AG09309 (cell line): ENCODE results near the gene HPX.

Source experiments
- DNase-seq: peaks from one replicate; pipeline ENCODE4 v3.0.0-alpha.2; 2010; ENCODE audit warnings: low read depth
- H3K4me3 ChIP-seq: 2 replicates; pipeline ENCODE4 v1.5.1; 2011; ENCODE audit warnings: mild to moderate bottlenecking, low read depth, low read length, moderate library complexity; ENCODE audit not compliant: control insufficient read depth
- TF ChIP-seq, protein P1 (sequence below): IDR thresholded peaks from 2 replicates; pipeline ENCODE4 v1.5.1; 2011; ENCODE audit warnings: mild to moderate bottlenecking, low read depth, low read length, inconsistent platforms; ENCODE audit not compliant: insufficient read depth, control insufficient read depth; ENCODE audit errors: missing control alignments

The HPX gene

GRCh38 chr11:6419009-6419631 is 21.7 kb downstream of the HPX start, which contains the start of gene APBB1:
Gene APBB1 (minus strand): TSS chr11:6419094. CDS start chr11:6411347, 7,747 bp downstream.
- TF ChIP-seq, protein P1, sequence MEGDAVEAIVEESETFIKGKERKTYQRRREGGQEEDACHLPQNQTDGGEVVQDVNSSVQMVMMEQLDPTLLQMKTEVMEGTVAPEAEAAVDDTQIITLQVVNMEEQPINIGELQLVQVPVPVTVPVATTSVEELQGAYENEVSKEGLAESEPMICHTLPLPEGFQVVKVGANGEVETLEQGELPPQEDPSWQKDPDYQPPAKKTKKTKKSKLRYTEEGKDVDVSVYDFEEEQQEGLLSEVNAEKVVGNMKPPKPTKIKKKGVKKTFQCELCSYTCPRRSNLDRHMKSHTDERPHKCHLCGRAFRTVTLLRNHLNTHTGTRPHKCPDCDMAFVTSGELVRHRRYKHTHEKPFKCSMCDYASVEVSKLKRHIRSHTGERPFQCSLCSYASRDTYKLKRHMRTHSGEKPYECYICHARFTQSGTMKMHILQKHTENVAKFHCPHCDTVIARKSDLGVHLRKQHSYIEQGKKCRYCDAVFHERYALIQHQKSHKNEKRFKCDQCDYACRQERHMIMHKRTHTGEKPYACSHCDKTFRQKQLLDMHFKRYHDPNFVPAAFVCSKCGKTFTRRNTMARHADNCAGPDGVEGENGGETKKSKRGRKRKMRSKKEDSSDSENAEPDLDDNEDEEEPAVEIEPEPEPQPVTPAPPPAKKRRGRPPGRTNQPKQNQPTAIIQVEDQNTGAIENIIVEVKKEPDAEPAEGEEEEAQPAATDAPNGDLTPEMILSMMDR = no peak
- no peak for DNase-seq
- H3K4me3 ChIP-seq = peak within 1 kb of the TSS; percentile 78

DNA sequence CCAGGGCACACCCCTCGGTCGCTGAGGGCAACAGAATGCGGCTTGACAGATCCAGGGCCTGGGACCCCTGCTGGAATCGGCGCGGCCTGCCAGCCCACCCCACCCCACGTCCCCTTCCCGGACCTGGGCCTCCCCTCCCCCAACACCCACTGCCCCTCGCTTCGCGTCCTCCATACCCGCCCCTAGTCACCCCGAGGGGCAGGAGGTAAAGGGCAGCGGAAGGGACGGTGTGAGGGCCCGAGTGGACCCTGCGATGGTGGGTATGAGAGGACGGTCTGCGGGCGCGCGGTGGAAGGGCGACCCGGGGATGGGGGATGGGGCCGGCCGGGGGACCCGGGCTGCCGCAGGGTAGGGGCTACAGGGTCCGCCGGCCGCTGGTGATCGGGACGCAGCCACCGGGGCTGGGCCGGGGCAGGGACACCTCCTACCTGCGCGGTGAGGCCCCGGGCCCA is 22.2 kb downstream of the HPX start:
- DNase-seq = no peak
- TF ChIP-seq, protein P1 = no peak
- peak overlapping the region; percentile 78 for H3K4me3 ChIP-seq

- TF ChIP-seq, protein P1 = no peak
- DNase-seq = no peak
- peak overlapping the region; percentile 78 for H3K4me3 ChIP-seq
These were observed 22.8 kb downstream of the HPX start for GRCh38 chr11:6417907-6418556.

DNA sequence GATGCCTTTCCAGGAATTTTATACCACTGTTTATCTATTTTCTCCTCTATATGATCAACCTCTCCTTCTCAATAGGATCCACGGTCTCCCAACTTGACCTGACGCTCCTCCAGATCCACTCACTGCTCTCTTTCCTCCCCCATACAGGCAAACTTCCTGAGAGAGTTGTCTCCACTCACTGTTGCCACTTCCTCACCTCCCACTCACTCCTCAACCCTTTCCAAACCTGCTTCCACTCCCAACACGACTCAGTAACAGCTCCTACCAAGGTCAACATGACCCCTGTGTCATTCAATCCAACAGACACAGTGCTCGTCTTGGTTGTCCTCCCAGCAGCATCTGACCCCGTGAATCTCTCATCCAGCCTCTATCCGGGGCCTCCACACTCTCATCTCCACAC is 25.0 kb downstream of the HPX start:
- H3K4me3 ChIP-seq = no peak overlapping the region
- TF ChIP-seq, protein P1 = no peak
- DNase-seq = no peak

DNA sequence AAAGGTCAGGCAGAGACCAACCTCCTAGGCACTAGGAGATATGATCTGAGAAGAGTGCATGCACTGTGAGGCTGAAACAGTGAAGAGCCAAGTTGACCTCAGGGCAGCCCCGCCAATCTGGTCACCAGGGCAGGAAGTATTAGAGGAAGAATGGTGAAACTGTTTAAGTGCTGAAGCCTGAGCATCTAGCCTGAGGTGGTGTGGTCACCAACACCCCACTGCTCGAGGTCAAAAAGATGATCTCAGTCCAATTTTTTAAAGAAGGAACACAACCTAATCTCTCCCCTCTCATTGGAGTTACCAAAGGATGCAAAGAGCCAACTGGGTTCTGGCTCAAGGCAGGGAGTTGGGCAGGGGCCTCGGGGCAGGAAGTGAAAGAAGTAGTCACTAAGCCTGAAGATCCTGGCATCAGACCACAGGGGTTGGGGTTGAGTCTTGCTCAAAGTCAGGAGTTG is 25.9 kb downstream of the HPX start:
- DNase-seq = no peak
- no peak overlapping the region for H3K4me3 ChIP-seq
- TF ChIP-seq, protein P1 = no peak

- no peak overlapping the region for H3K4me3 ChIP-seq
- no peak for DNase-seq
- TF ChIP-seq, protein P1 = no peak
These were observed 27.0 kb downstream of the HPX start for GRCh38 chr11:6413791-6414201.

GRCh38 chr11:6411594-6412031 is 29.2 kb downstream of the HPX start:
- TF ChIP-seq, protein P1 = no peak
- H3K4me3 ChIP-seq = no peak overlapping the region
- DNase-seq = no peak
